Vagina (tissue), 2 donors: Measurements from ENCODE around the gene NDUFAF8. TPM values are rescaled to one million over a fixed set of nuclear protein-coding genes. Genes with fewer than 3 reads are reported as not detected.

Source experiments
- DNase-seq, 2 donors: peaks; one replicate each; pipeline ENCODE4 v3.0.0-alpha.2; 2017; ENCODE audit errors: extremely low spot score in 2 of 2
- H3K27ac ChIP-seq: fragments of 200-600 bp; sonication (generic); one replicate; pipeline ENCODE4 v1.5.1; 2019
- H3K27me3 ChIP-seq: fragments of 200-600 bp; sonication (generic); one replicate; pipeline ENCODE4 v1.5.1; 2019
- H3K36me3 ChIP-seq, 2 donors: fragments of 200-600 bp; sonication (generic); one replicate each; pipeline ENCODE4 v1.5.1; 2017 to 2019
- H3K4me1 ChIP-seq: fragments of 200-600 bp; sonication (generic); one replicate; pipeline ENCODE4 v1.5.1; 2019
- H3K4me3 ChIP-seq, 2 donors: fragments of 200-600 bp; sonication (generic); 1 replicate in 1 of 2; 2 replicates in 1 of 2; pipeline ENCODE4 v1.5.1; 2016 to 2019
- H3K9me3 ChIP-seq: fragments of 200-600 bp; sonication (generic); one replicate; pipeline ENCODE4 v1.5.1; 2019
- POLR2A ChIP-seq, 2 donors: fragments of 450-650 bp; IDR thresholded peaks; one replicate each; pipeline ENCODE4 v1.6.1; 2017; ENCODE audit warnings: antibody characterized with exemption in 2 of 2, mild to moderate bottlenecking in 2 of 2, moderate library complexity in 2 of 2
- POLR2AphosphoS5 ChIP-seq, 2 donors: sonication (generic); formaldehyde crosslinking; IDR thresholded peaks; one replicate each; pipeline ENCODE4 v1.9.0; 2017; ENCODE audit warnings: antibody characterized with exemption in 2 of 2, mild to moderate bottlenecking in 2 of 2, low read depth in 1 of 2; ENCODE audit not compliant: insufficient read depth in 1 of 2
- intact Hi-C: fragments of 100-400 bp; cut with DNase I; formaldehyde crosslinking; loops from one replicate; pipeline ENCODE4 v1.15.1; 2023
- total RNA-seq: library from RNA; depleted of rRNA; stranded (reverse); fragments of >200 nt; gene quantifications from one replicate; pipeline ENCODE4 v1.2.3, GENCODE V29; 2016
- TF ChIP-seq, protein P1 (sequence below), 3 experiments: fragments of 450-650 bp in 2 of 3; fragments of 200-600 bp in 1 of 3; sonication (generic) in 1 of 3; IDR thresholded peaks; one replicate each; pipeline ENCODE4 v1.5.1; 2017 to 2019; ENCODE audit warnings: antibody characterized with exemption in 3 of 3, mild to moderate bottlenecking in 2 of 3, moderate library complexity in 2 of 3

Gene NDUFAF8
- total RNA-seq, 1 donor from 2014 or later = 52.5 TPM

DNA sequence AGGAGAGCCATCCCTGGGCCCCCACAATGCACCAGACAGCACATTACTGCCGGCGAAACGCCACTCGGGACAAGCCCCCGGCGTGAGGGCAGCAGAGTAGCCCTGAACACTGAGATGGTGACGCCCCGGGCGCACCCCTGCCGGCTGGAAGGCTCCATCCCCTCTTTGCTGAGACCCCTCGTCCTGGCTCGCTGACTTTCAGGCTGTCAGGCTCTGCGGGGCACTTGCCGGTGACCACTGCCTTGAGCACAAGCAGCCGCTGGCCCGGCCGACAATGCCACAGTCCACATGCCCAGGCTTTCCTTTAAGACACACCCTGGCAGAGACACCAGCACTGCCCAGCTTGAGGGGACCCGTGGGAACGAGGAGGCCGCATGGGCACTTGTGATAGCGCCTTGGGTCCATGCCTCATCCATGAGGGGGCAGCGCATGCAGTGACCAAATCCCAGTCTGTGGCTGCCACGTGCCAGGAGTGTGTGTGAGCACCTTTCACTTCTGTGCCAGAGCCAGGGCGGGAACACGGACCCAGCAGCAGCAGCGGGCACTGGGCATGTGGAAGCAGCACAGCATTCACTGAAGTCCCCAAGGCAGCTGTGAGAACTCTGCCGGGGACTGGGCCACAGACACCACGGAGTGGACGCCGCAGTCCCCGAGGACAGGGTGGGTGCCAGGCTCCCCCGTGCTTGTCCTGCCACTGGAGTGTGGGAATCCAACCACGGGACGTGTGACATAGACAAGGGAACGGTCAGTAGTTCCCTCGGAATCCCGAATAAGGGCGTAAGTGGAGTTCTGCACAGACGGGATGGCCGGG, 24.5 kb downstream of the NDUFAF8 start:
- TF ChIP-seq POLR2A (IDR thresholded peaks at IDR 0.05) = no peak
- TF ChIP-seq, protein P1, sequence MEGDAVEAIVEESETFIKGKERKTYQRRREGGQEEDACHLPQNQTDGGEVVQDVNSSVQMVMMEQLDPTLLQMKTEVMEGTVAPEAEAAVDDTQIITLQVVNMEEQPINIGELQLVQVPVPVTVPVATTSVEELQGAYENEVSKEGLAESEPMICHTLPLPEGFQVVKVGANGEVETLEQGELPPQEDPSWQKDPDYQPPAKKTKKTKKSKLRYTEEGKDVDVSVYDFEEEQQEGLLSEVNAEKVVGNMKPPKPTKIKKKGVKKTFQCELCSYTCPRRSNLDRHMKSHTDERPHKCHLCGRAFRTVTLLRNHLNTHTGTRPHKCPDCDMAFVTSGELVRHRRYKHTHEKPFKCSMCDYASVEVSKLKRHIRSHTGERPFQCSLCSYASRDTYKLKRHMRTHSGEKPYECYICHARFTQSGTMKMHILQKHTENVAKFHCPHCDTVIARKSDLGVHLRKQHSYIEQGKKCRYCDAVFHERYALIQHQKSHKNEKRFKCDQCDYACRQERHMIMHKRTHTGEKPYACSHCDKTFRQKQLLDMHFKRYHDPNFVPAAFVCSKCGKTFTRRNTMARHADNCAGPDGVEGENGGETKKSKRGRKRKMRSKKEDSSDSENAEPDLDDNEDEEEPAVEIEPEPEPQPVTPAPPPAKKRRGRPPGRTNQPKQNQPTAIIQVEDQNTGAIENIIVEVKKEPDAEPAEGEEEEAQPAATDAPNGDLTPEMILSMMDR (IDR thresholded peaks at IDR 0.05) = no peak
- no peak for TF ChIP-seq POLR2AphosphoS5 (IDR thresholded peaks at IDR 0.05; ENCODE audit: insufficient read depth in 1 of 2, low read depth in 1 of 2)
- no peak for DNase-seq
- H3K9me3 ChIP-seq = no peaks in the 10 kb centered on the region
- no peak overlapping the region for H3K4me3 ChIP-seq
- intact Hi-C loops = no loop called here
- peaks cover 0 to 62% of the 10 kb centered on the region in 2 donors for H3K36me3 ChIP-seq
- no peak overlapping the region for H3K27ac ChIP-seq
- no peaks in the 10 kb centered on the region for H3K4me1 ChIP-seq
- H3K27me3 ChIP-seq = no peaks in the 10 kb centered on the region

DNA sequence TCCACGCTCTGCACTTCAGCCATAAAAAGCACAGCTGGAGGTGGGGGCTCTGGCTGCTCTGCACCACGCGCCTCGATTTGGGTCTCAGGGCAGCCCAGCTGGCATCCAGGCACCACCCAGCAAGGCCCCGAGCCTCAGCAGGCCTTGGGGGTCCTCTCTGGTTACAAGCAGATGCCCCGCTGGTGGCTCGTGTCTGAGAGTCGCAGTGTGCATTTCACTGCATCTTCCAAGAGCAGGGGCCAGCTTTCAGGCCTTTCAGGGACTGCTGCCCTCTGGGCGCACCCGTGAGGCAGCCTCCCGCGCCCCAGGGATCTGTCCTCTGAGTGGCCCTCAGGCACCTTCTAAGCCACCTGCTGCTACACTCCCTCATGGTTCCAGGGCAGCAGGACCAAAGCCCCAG, 25.5 kb downstream of the NDUFAF8 start:
- intact Hi-C loops = no loop called here

DNA sequence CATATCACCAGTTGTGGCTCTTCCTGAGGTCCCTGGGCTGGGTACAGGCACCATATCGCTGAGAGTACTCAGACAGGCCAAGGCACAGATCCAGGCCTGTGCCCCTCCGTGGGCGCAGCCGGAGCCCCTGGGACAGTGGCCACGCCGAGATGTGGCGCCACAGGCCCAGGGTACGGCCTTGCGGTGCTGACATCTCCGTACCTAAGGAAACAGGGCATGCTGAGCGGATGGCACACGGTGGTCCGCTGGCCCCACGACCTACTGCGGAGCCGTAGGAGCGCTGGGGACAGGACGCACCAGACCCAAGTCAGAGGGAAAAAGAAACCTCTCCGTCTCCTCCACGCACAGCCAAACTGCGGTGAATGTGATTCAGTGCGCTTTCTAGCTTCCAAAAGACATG, 26.5 kb downstream of the NDUFAF8 start:
- H3K36me3 ChIP-seq = peaks cover 0 to 60% of the 10 kb centered on the region in 2 donors
- no peaks in the 10 kb centered on the region for H3K27me3 ChIP-seq
- intact Hi-C loops = no loop called here
- H3K27ac ChIP-seq = no peak overlapping the region
- no peaks in the 10 kb centered on the region for H3K4me1 ChIP-seq
- H3K4me3 ChIP-seq = no peak overlapping the region
- no peaks in the 10 kb centered on the region for H3K9me3 ChIP-seq
- no peak for DNase-seq
- TF ChIP-seq POLR2AphosphoS5 (IDR thresholded peaks at IDR 0.05; ENCODE audit: insufficient read depth in 1 of 2, low read depth in 1 of 2) (no peak), POLR2A (IDR thresholded peaks at IDR 0.05) (no peak)
- TF ChIP-seq, protein P1 (IDR thresholded peaks at IDR 0.05) = no peak

More for the DNA sequence above, 25.5 kb downstream of the NDUFAF8 start:
- TF ChIP-seq, protein P1 (IDR thresholded peaks at IDR 0.05) = no peak
- no peak for TF ChIP-seq POLR2AphosphoS5 (IDR thresholded peaks at IDR 0.05; ENCODE audit: insufficient read depth in 1 of 2, low read depth in 1 of 2)
- no peak for TF ChIP-seq POLR2A (IDR thresholded peaks at IDR 0.05)
- Histone ChIP-seq H3K4me3 (no peak overlapping the region), H3K9me3 (no peaks in the 10 kb centered on the region), H3K27ac (no peak overlapping the region), H3K27me3 (no peaks in the 10 kb centered on the region), H3K4me1 (no peaks in the 10 kb centered on the region), H3K36me3 (peaks cover 0 to 60% of the 10 kb centered on the region in 2 donors)
- DNase-seq = no peak

DNA sequence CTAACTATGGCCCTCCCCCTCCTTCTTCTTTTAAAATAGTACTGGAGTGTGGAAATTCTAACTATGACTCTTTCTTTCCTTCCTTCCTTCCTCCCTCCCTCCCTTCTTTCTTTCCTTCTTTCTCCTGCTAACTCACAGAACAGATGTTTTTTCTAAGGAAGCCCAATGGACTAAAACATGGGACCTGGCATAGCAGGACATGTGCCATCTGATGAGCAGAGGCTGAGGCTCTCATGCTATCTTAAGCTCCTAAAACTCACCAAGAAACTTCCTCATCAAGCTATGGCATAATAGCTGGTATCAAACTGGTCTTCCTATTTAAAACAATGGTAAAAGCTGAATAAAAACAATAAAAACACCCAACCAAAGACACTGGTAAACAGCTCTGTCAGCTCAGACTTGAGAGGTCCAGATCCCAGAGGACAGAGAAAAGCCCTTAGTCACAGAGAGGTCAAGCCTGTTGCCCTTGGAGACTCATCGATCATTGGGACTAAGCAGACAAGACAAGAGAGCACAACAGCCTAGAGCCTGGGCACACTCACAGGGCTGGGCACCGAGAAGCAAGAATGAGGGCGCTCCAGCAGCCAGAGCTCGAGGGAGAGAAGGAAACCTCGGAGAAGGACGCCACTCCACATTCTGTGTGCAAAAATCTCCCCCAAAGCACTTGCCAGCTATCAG, 28.4 kb downstream of the NDUFAF8 start:
- Histone ChIP-seq H3K4me1 (no peaks in the 10 kb centered on the region), H3K36me3 (peaks cover 0 to 61% of the 10 kb centered on the region in 2 donors), H3K27me3 (no peaks in the 10 kb centered on the region), H3K27ac (no peak overlapping the region), H3K4me3 (no peak overlapping the region), H3K9me3 (no peaks in the 10 kb centered on the region)
- DNase-seq = no peak
- TF ChIP-seq POLR2A (IDR thresholded peaks at IDR 0.05) = no peak
- TF ChIP-seq POLR2AphosphoS5 (IDR thresholded peaks at IDR 0.05; ENCODE audit: insufficient read depth in 1 of 2, low read depth in 1 of 2) = no peak
- TF ChIP-seq, protein P1 (IDR thresholded peaks at IDR 0.05) = no peak
- intact Hi-C loops = no loop called here

DNA sequence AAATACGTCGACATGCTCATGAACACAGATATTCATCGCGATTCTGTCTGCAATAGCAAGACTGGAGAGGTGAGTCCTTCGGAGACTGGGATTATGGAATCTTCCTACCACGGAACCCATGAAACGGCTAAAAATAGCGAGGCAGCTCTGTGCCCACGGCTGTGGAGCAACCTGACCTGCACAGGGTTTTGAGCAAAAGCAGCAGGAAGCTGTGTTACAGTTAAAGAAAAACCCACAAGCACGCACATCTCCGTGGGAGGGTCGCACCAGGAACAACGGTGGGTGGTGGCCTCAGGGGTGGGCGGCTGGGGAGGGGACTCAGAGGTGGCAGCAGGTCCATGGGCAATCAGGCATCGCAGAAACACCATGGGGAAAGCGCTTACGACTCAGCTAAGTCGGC, 31.2 kb downstream of the NDUFAF8 start:
- TF ChIP-seq, protein P1 (IDR thresholded peaks at IDR 0.05) = no peak
- TF ChIP-seq POLR2AphosphoS5 (IDR thresholded peaks at IDR 0.05; ENCODE audit: insufficient read depth in 1 of 2, low read depth in 1 of 2) = no peak
- TF ChIP-seq POLR2A (IDR thresholded peaks at IDR 0.05) = no peak
- Histone ChIP-seq H3K4me3 (no peak overlapping the region), H3K9me3 (no peaks in the 10 kb centered on the region), H3K27ac (no peak overlapping the region), H3K4me1 (no peaks in the 10 kb centered on the region), H3K27me3 (no peaks in the 10 kb centered on the region), H3K36me3 (peaks cover 0 to 61% of the 10 kb centered on the region in 2 donors)
- DNase-seq = no peak
- intact Hi-C loops = no loop called here
